ENCODE results near the gene ARHGAP26.

ARHGAP26 gene

GRCh38 chr5:143057580-143057999, 287.4 kb downstream of the ARHGAP26 start:
- no peak for DNase-seq (ENCODE audit: low read depth in 1 of 2, low spot score in 1 of 2)

- no peak for DNase-seq (ENCODE audit: low read depth in 1 of 2, low spot score in 1 of 2)
These were observed 289.2 kb downstream of the ARHGAP26 start for GRCh38 chr5:143059355-143059754.

- DNase-seq (ENCODE audit: low read depth in 1 of 2, low spot score in 1 of 2): no peak
These were observed 290.0 kb downstream of the ARHGAP26 start for GRCh38 chr5:143059976-143060765.

- no peak for DNase-seq (ENCODE audit: low read depth in 1 of 2, low spot score in 1 of 2)
These were observed 291.2 kb downstream of the ARHGAP26 start for GRCh38 chr5:143061161-143061945.

- no peak for DNase-seq (ENCODE audit: low read depth in 1 of 2, low spot score in 1 of 2)
These were observed 292.2 kb downstream of the ARHGAP26 start for GRCh38 chr5:143062379-143062778.

GRCh38 chr5:143063175-143063970, 293.2 kb downstream of the ARHGAP26 start:
- DNase-seq (ENCODE audit: low read depth in 1 of 2, low spot score in 1 of 2): no peak

GRCh38 chr5:143064218-143064641, 294.1 kb downstream of the ARHGAP26 start:
- no peak for DNase-seq (ENCODE audit: low read depth in 1 of 2, low spot score in 1 of 2)

- DNase-seq (ENCODE audit: low read depth in 1 of 2, low spot score in 1 of 2): no peak
These were observed 294.5 kb downstream of the ARHGAP26 start for GRCh38 chr5:143064676-143065075.

GRCh38 chr5:143065185-143065965, 295.2 kb downstream of the ARHGAP26 start:
- no peak for DNase-seq (ENCODE audit: low read depth in 1 of 2, low spot score in 1 of 2)

- DNase-seq (ENCODE audit: low read depth in 1 of 2, low spot score in 1 of 2): no peak
These were observed 295.9 kb downstream of the ARHGAP26 start for GRCh38 chr5:143065996-143066522.

GRCh38 chr5:143066556-143067281, 296.5 kb downstream of the ARHGAP26 start:
- peak in 1 of 2 donors; percentile 11 for DNase-seq (ENCODE audit: low read depth in 1 of 2, low spot score in 1 of 2)

- DNase-seq (ENCODE audit: low read depth in 1 of 2, low spot score in 1 of 2): no peak
These were observed 298.5 kb downstream of the ARHGAP26 start for GRCh38 chr5:143068712-143069111.

GRCh38 chr5:143071927-143072326, 301.8 kb downstream of the ARHGAP26 start:
- DNase-seq (ENCODE audit: low read depth in 1 of 2, low spot score in 1 of 2): no peak

GRCh38 chr5:143072734-143073133, 302.6 kb downstream of the ARHGAP26 start:
- DNase-seq (ENCODE audit: low read depth in 1 of 2, low spot score in 1 of 2): no peak

- DNase-seq (ENCODE audit: low read depth in 1 of 2, low spot score in 1 of 2): no peak
These were observed 303.6 kb downstream of the ARHGAP26 start for GRCh38 chr5:143073766-143074165.

- no peak for DNase-seq (ENCODE audit: low read depth in 1 of 2, low spot score in 1 of 2)
These were observed 304.3 kb downstream of the ARHGAP26 start for GRCh38 chr5:143074414-143074996.

GRCh38 chr5:143076377-143076776, 306.2 kb downstream of the ARHGAP26 start:
- DNase-seq (ENCODE audit: low read depth in 1 of 2, low spot score in 1 of 2): no peak

GRCh38 chr5:143077453-143078103, 307.4 kb downstream of the ARHGAP26 start:
- DNase-seq (ENCODE audit: low read depth in 1 of 2, low spot score in 1 of 2): no peak

- DNase-seq (ENCODE audit: low read depth in 1 of 2, low spot score in 1 of 2): no peak
These were observed 308.1 kb downstream of the ARHGAP26 start for GRCh38 chr5:143078313-143078712.
